ENCODE data around the gene GOLGA6L6.
"Not testable (repeated sequence)": the region's sequence is repeated elsewhere in the genome, so short reads cannot be mapped to it uniquely, and the experiment has no call there.

GOLGA6L6 gene

GRCh38 chr15:20541700-20542099 is at the start of gene GOLGA6L6:
GOLGA6L6 (minus strand) TSS chr15:20541800; CDS start chr15:20541709, 91 bp downstream.
- not testable (repeated sequence) for DNase-seq

- not testable (repeated sequence) for DNase-seq
Measured at GRCh38 chr15:20590069-20590468, 48.5 kb upstream of the GOLGA6L6 start.

- not testable (repeated sequence) for DNase-seq
Measured at GRCh38 chr15:20586821-20587220, 45.2 kb upstream of the GOLGA6L6 start.

GRCh38 chr15:20582726-20583115 is 41.1 kb upstream of the GOLGA6L6 start:
- not testable (repeated sequence) for DNase-seq

GRCh38 chr15:20582109-20582725 is 40.6 kb upstream of the GOLGA6L6 start:
- not testable (repeated sequence) for DNase-seq

- DNase-seq = not testable (repeated sequence)
Measured at GRCh38 chr15:20581261-20582108, 39.9 kb upstream of the GOLGA6L6 start.

- not testable (repeated sequence) for DNase-seq
Measured at GRCh38 chr15:20579662-20580061, 38.1 kb upstream of the GOLGA6L6 start.

GRCh38 chr15:20551289-20551688 is 9.7 kb upstream of the GOLGA6L6 start:
- DNase-seq = not testable (repeated sequence)

- not testable (repeated sequence) for DNase-seq
Measured at GRCh38 chr15:20505926-20506658, 35.5 kb downstream of the GOLGA6L6 start.

- not testable (repeated sequence) for DNase-seq
Measured at GRCh38 chr15:20502839-20503238, 38.8 kb downstream of the GOLGA6L6 start.

- DNase-seq = not testable (repeated sequence)
Measured at GRCh38 chr15:20501512-20502222, 39.9 kb downstream of the GOLGA6L6 start.

- not testable (repeated sequence) for DNase-seq
Measured at GRCh38 chr15:20497781-20498180, 43.8 kb downstream of the GOLGA6L6 start.

- DNase-seq = not testable (repeated sequence)
Measured at GRCh38 chr15:20493035-20493434, 48.6 kb downstream of the GOLGA6L6 start.

- not testable (repeated sequence) for DNase-seq
Measured at GRCh38 chr15:20492598-20492997, 49.0 kb downstream of the GOLGA6L6 start.

GRCh38 chr15:20489320-20489719 is 52.3 kb downstream of the GOLGA6L6 start:
- DNase-seq = not testable (repeated sequence)
